Measurements from ENCODE around the gene ZNF428.

Gene ZNF428

DNA sequence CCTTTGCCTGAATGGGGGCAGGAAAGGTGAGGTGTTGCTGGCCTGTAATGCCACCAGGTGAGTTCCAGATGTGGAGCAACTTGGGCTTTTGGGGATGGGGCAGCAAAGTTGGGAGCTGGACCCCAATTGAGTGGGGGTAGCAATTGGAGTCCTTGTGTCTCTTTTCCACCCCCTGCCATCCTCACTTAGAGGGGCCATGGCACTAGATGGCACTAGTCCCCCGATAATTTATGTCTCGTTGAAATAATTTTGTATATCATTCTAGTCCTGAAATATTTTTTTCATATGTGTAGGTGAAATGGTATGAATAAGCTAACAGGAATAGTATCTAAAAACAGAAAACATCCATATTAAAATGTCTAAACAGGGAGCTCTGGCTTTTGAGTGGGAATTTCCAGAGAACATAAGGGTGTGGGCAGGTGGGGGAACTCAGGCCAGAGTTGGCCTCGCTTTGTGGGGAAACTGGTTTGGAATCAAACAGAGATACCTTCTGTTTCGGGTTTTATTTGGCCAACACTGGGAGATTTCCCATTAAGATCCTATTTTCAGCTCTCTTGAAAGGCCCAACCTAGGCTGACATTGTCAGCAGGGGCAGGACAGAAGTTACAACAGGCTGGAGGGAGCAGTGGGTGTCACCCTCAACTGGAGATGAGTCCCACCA, 19.7 kb downstream of the ZNF428 start:
- CTCF ChIA-PET = interaction anchor here (0.7 to 0.8 kb wide), 2 partner anchors 79 to 180 kb away, joined by 3 to 6 read pairs; no protein-coding TSS in a partner anchor
- POLR2A ChIA-PET = no interaction called here
- no peak for DNase-seq (ENCODE audit: extremely low spot score)
- TF ChIP-seq, protein P1, sequence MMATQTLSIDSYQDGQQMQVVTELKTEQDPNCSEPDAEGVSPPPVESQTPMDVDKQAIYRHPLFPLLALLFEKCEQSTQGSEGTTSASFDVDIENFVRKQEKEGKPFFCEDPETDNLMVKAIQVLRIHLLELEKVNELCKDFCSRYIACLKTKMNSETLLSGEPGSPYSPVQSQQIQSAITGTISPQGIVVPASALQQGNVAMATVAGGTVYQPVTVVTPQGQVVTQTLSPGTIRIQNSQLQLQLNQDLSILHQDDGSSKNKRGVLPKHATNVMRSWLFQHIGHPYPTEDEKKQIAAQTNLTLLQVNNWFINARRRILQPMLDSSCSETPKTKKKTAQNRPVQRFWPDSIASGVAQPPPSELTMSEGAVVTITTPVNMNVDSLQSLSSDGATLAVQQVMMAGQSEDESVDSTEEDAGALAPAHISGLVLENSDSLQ (IDR thresholded peaks at IDR 0.05) = no peak

DNA sequence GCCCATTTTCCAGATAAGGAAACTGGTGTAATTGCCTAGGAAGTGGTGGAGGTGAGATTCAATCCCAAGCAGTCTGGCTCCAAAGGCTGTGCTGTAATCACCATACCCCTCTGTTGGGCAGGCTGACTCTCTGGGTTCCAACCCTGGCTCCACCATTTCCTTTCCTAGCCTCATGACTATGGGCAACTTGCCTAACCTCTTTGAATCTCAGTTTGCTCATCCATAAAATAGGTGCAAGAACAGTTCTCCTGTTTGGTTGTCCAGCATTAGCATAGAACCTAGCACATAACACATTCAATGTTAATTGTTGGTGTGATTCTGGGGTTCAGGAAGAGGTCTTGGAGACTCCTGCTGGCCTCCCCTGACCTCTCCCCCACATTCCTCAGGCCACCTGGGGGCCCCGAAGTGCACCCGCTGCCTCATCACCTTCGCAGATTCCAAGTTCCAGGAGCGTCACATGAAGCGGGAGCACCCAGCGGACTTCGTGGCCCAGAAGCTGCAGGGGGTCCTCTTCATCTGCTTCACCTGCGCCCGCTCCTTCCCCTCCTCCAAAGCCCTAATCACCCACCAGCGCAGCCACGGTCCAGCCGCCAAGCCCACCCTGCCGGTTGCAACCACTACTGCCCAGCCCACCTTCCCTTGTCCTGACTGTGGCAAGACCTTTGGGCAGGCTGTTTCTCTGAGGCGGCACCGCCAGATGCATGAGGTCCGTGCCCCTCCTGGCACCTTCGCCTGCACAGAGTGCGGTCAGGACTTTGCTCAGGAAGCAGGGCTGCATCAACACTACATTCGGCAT, 20.8 kb downstream of the ZNF428 start:
- ChIA-PET POLR2A (no interaction called here), CTCF (no interaction called here)
- no peak for TF ChIP-seq TARDBP (IDR thresholded peaks at IDR 0.05)
- no peak for TF ChIP-seq CTBP1 (IDR thresholded peaks at IDR 0.05; ENCODE audit: borderline replicate concordance)
- no peak for TF ChIP-seq ELF4 (IDR thresholded peaks at IDR 0.05)
- no peak for TF ChIP-seq NFRKB (IDR thresholded peaks at IDR 0.05)
- TF ChIP-seq SUZ12 (IDR thresholded peaks at IDR 0.05) = no peak
- no peak for TF ChIP-seq LEF1 (IDR thresholded peaks at IDR 0.05; ENCODE audit: borderline replicate concordance)
- TF ChIP-seq FOXK2 (IDR thresholded peaks at IDR 0.05) = no peak
- no peak for DNase-seq (ENCODE audit: extremely low spot score)

DNA sequence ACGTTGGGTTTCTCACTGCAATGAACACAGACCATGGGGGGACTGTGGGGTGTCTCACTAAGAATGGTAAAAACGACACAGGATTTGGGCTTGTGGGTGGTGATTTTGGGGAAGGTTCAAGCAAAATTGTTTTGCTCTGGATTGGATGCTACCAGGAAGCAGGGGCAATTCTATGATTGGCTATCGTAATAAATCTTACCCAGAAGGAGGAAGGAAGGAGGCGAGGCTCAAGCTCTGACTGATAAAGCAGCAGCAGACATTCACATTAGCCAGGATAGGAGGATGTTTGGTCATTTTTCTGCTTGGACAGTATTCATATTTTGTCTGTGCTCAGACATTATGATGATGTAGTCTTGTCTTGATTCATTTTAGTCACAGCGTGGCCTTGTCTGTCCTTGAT, 21.6 kb downstream of the ZNF428 start:
- POLR2A ChIA-PET = no interaction called here
- CTCF ChIA-PET = no interaction called here
- DNase-seq (ENCODE audit: extremely low spot score) = no peak
- TF ChIP-seq FOXA1 (IDR thresholded peaks at IDR 0.05) = no peak
- TF ChIP-seq TARDBP (IDR thresholded peaks at IDR 0.05) = no peak
- TF ChIP-seq CTBP1 (IDR thresholded peaks at IDR 0.05; ENCODE audit: borderline replicate concordance) = no peak
- TF ChIP-seq SUZ12 (IDR thresholded peaks at IDR 0.05) = no peak
- TF ChIP-seq NFRKB (IDR thresholded peaks at IDR 0.05) = no peak
- TF ChIP-seq FOXK2 (IDR thresholded peaks at IDR 0.05) = no peak
- no peak for TF ChIP-seq HDGF (IDR thresholded peaks at IDR 0.05; ENCODE audit: borderline replicate concordance)
- TF ChIP-seq ELF4 (IDR thresholded peaks at IDR 0.05) = no peak
- TF ChIP-seq, protein P1 (IDR thresholded peaks at IDR 0.05) = no peak
- TF ChIP-seq ARNT (IDR thresholded peaks at IDR 0.05) = no peak
- no peak for TF ChIP-seq FOXM1 (IDR thresholded peaks at IDR 0.05; ENCODE audit: borderline replicate concordance)
- no peak for TF ChIP-seq ZNF384 (IDR thresholded peaks at IDR 0.05)

DNA sequence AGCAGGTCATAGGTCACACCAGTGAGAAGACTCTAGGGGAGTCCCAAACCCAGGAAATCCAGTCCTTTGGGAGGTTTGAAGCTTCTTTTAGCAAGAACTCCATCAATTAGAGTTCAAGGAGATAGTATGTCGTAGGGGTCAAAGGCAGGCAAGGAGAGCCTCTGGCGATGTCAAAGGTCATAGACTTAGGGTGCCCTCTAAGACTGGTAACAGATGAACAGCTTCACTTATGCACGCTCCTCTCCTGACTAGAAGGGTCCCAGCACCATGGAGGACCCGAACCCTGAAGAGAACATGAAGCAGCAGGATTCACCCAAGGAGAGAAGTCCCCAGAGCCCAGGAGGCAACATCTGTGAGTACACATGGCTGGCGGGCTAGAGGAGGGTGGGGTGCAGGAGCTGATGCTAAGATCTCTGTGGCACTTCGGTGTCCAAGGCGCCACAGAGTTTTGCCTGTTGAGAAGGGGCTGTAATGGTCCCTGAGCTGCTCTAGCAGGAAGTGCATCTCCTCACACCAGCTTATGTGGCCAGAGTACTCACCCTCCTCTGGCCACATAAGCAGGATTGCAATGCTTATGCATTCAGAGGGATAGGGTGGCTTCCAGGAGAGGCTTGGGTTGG, 22.5 kb downstream of the ZNF428 start:
- TF ChIP-seq LEF1 (IDR thresholded peaks at IDR 0.05; ENCODE audit: borderline replicate concordance) = no peak
- no peak for TF ChIP-seq FOXK2 (IDR thresholded peaks at IDR 0.05)
- no peak for TF ChIP-seq ZNF384 (IDR thresholded peaks at IDR 0.05)
- no peak for TF ChIP-seq L3MBTL2 (conservative IDR thresholded peaks at IDR 0.05)
- TF ChIP-seq CTBP1 (IDR thresholded peaks at IDR 0.05; ENCODE audit: borderline replicate concordance) = no peak
- TF ChIP-seq SP1 (IDR thresholded peaks at IDR 0.05) = no peak
- no peak for TF ChIP-seq NFRKB (IDR thresholded peaks at IDR 0.05)
- TF ChIP-seq HDGF (IDR thresholded peaks at IDR 0.05; ENCODE audit: borderline replicate concordance) = no peak
- no peak for TF ChIP-seq FOXM1 (IDR thresholded peaks at IDR 0.05; ENCODE audit: borderline replicate concordance)
- ChIA-PET POLR2A (interaction anchor here (0.9 to 2.2 kb wide), 7 partner anchors 14 to 66 kb away, joined by 3 to 16 read pairs (median 3); partner anchors contain the start of genes PINLYP and XRCC1), CTCF (no interaction called here)
- no peak for DNase-seq (ENCODE audit: extremely low spot score)

DNA sequence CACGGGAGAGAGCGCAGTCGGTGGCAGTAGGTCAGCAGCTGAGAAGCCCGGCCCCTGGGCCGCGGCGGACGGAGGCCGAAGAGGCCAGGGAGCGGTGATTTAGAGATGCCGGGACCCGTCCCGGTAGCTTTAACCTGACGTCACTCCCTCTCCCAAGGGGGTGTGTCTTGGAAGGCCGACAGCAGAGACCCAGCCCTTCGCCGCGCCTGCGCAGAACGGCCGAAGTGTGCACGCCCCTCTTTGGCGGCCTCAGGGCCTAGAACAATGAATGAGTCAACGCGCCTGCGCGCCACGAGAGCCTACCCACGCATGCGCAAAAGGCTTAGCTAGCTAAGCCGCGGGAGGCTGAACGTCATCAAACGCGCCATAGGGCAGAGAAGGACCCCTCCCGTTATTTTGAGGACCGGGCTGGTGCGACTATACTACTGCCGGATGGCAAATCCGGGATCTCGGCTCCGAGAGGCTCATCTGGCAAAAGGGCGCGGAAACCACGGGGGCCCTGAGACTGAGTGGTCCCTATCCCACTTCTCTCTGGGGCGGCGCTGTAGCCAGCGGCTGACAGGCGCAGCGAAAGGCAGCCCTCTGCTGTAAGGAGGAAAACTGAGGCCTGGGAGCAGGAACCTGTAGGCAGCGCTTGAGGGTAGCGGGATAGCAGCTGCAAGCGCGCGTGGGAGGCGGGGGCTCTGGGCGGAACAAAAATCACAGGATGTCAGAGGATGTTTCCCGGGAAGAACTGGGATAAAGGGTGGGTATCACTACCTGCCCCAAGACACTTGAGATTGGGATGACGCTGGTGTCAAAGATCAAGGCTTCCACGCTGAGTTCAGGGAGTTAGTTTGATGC, 23.2 kb downstream of the ZNF428 start, which contains the start of the genes IRGQ and ZNF576:
Gene IRGQ, minus strand, starts transcription at position 136 of the 843 bp plus-strand sequence. CDS start 796 bp downstream, outside the sequence.
Gene ZNF576, plus strand, starts transcription at position 597 of the 843 bp plus-strand sequence. CDS start 514 bp downstream, outside the sequence.
- ChIA-PET POLR2A (interaction anchor here (0.7 to 2.2 kb wide), 13 partner anchors 15 to 137 kb away, joined by 3 to 16 read pairs (median 3); partner anchors contain the start of genes PHLDB3, PINLYP, XRCC1 and ZNF575), CTCF (interaction anchor here (1.5 kb wide), 1 partner anchor 56 kb away, joined by 5 read pairs; no protein-coding TSS in a partner anchor)
- DNase-seq (ENCODE audit: extremely low spot score) = peak; percentile 99
- TF ChIP-seq, protein P1 (IDR thresholded peaks at IDR 0.05) = peak; percentile 55
- no peak for TF ChIP-seq ZNF384 (IDR thresholded peaks at IDR 0.05)

DNA sequence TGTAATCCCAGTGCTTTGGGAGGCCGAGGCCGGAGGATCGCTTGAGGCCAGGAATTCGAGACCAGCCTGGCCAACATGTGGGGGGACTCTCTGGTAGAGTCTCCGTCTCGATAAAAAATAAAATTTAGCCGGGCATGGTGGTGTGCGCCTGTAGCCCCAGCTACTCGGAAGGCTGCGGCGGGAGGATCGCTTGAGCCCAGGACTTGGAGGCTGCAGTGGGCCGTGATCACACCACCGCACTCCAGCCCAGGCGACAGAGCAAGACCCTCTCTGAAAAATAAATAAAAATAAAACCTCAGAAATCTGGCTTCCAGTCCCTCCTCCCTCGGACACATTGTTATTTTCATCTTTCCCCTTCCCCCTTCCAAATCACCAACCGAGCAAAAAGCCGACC, 23.8 kb downstream of the ZNF428 start:
- ChIA-PET POLR2A (interaction anchor here (0.7 to 2.2 kb wide), 11 partner anchors 15 to 137 kb away, joined by 3 to 16 read pairs (median 3); partner anchors contain the start of genes PHLDB3, PINLYP and XRCC1), CTCF (interaction anchor here (1.5 to 2.1 kb wide), 2 partner anchors 11 to 56 kb away, joined by 5 to 6 read pairs; no protein-coding TSS in a partner anchor)
- TF ChIP-seq SUZ12 (IDR thresholded peaks at IDR 0.05) = no peak
- TF ChIP-seq CTBP1 (IDR thresholded peaks at IDR 0.05; ENCODE audit: borderline replicate concordance) = no peak
- no peak for TF ChIP-seq SP1 (IDR thresholded peaks at IDR 0.05)
- TF ChIP-seq L3MBTL2 (conservative IDR thresholded peaks at IDR 0.05) = no peak
- TF ChIP-seq TARDBP (IDR thresholded peaks at IDR 0.05) = no peak
- TF ChIP-seq FOXM1 (IDR thresholded peaks at IDR 0.05; ENCODE audit: borderline replicate concordance) = no peak
- no peak for TF ChIP-seq NFRKB (IDR thresholded peaks at IDR 0.05)
- TF ChIP-seq ZNF384 (IDR thresholded peaks at IDR 0.05) = no peak
- TF ChIP-seq FOXK2 (IDR thresholded peaks at IDR 0.05) = no peak
- DNase-seq (ENCODE audit: extremely low spot score) = no peak
